Transverse colon (tissue), 4 donors: ENCODE data around the gene CARD6. TPM values are rescaled to one million over a fixed set of nuclear protein-coding genes. Genes with fewer than 3 reads are reported as not detected.
"Not testable (repeated sequence)": the region's sequence is repeated elsewhere in the genome, so short reads cannot be mapped to it uniquely, and the experiment has no call there.

ENCODE experiments used
- DNase-seq: peaks from one replicate; pipeline ENCODE4 v3.0.0-alpha.2; 2019
- H3K27ac ChIP-seq, 4 donors: fragments of 200-600 bp; sonication (generic); 2 replicates each; pipeline ENCODE4 v1.5.1; 2016 to 2018; ENCODE audit warnings: inconsistent platforms in 4 of 4
- H3K27me3 ChIP-seq: fragments of 200-600 bp; sonication (generic); 2 replicates; pipeline ENCODE4 v1.5.1; 2017; ENCODE audit warnings: inconsistent platforms
- H3K36me3 ChIP-seq, 4 donors: fragments of 200-600 bp; sonication (generic); 2 replicates each; pipeline ENCODE4 v1.5.1; 2017 to 2019; ENCODE audit warnings: inconsistent platforms in 4 of 4
- H3K4me1 ChIP-seq, 4 donors: fragments of 200-600 bp; sonication (generic); 2 replicates each; pipeline ENCODE4 v1.5.1; 2017 to 2020; ENCODE audit warnings: inconsistent platforms in 4 of 4
- H3K4me3 ChIP-seq, 4 donors: fragments of 200-600 bp; sonication (generic); 1 replicate in 1 of 4; 2 replicates in 3 of 4; pipeline versions ENCODE4 v1.5.1 to v1.6.1; 2017 to 2019; ENCODE audit warnings: inconsistent platforms in 4 of 4
- H3K9me3 ChIP-seq, 2 donors: fragments of 200-600 bp; sonication (generic); 2 replicates each; pipeline ENCODE4 v1.5.1; 2017 to 2019; ENCODE audit warnings: inconsistent platforms in 2 of 2
- CTCF ChIP-seq, 5 experiments: fragments of 200-600 bp in 3 of 5; fragments of 450-650 bp in 2 of 5; sonication (generic) in 3 of 5; IDR thresholded peaks; 1 replicate in 2 of 5; 2 replicates in 3 of 5; pipeline ENCODE4 v1.5.1; 2016 to 2017; ENCODE audit warnings: antibody characterized with exemption in 5 of 5, inconsistent platforms in 3 of 5, mild to moderate bottlenecking in 2 of 5, moderate library complexity in 1 of 5
- EP300 ChIP-seq: sonication (generic); formaldehyde crosslinking; IDR thresholded peaks from one replicate; pipeline ENCODE4 v1.6.1; 2017; ENCODE audit warnings: antibody characterized with exemption, low read depth
- POLR2A ChIP-seq: fragments of 450-650 bp; IDR thresholded peaks from one replicate; pipeline ENCODE4 v1.6.1; 2016; ENCODE audit warnings: antibody characterized with exemption, mild to moderate bottlenecking, moderate library complexity
- POLR2AphosphoS5 ChIP-seq, 3 donors: sonication (generic); formaldehyde crosslinking; IDR thresholded peaks; one replicate each; pipeline ENCODE4 v1.6.1; 2016; ENCODE audit warnings: antibody characterized with exemption in 3 of 3
- WGBS, 2 donors: methylation state at CpG; one replicate each; pipeline ENCODE4 v1.1.5; 2018; ENCODE audit warnings: low coverage in 1 of 2; 5-methylcytosine and 5-hydroxymethylcytosine counted together
- in situ Hi-C, 4 donors: fragments of 200-750 bp; cut with MboI; loops; one replicate each; pipeline versions ENCODE4 v1.15.0 to v1.15.1; 2017; ENCODE audit warnings: low sequenced_read_pairs in 3 of 4, low pct_ligation_motif_present in 1 of 4, low pct_unique_long_range_greater_than_20kb in 1 of 4
- intact Hi-C: fragments of 100-400 bp; cut with DNase I; formaldehyde crosslinking; loops from one replicate; pipeline ENCODE4 v1.15.1; 2023; ENCODE audit warnings: low total_unique reads
- total RNA-seq, 4 donors: library from RNA; depleted of rRNA; stranded (reverse); fragments of >200 nt; gene quantifications; one replicate each; pipeline ENCODE4 v1.1.0, GENCODE V29; 2016

Gene CARD6
- total RNA-seq: 1 to 10 TPM in 3 of 4 donors, under 1 TPM in 1; 0.60 to 4.4 (median 3.0) TPM

DNA sequence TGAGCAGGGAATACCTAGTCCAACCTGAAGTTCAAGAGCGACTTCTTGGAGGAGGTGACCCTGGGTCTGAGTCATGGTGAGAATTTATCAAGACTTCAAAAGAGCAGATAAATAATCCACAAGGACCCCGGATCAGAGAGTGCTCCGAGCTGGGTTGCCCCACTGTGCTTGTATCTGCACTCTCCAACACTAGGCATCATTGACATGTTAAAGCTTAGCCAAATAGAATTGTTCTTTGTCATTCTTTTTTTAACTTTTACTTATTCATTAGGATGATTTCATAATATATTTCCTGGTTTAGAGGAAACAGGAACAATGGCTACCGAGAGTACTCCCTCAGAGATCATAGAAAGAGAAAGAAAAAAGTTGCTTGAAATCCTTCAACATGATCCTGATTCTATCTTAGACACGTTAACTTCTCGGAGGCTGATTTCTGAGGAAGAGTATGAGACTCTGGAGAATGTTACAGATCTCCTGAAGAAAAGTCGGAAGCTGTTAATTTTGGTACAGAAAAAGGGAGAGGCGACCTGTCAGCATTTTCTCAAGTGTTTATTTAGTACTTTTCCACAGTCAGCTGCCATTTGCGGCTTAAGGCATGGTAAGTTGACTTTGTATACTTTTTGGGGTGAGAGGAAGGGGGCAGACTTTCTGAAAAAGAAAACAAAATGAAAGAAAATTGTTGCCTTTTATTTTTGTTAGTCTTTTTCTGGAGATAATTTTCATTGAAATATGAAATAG lies at the start of gene CARD6:
Gene CARD6, plus strand, starts transcription at position 300 of the 738 bp plus-strand sequence. Its CDS starts 16 bp downstream, at position 316.
- no peak for DNase-seq
- in situ Hi-C loops (no loop called here), intact Hi-C loops (no loop called here)
- H3K27ac ChIP-seq: peak within 1 kb of the TSS; percentile 58 to 74 (median 69)
- H3K27me3 ChIP-seq: peaks cover 8% of the 10 kb centered on the region
- H3K4me1 ChIP-seq: no peaks in the 10 kb centered on the region
- H3K36me3 ChIP-seq: no peaks in the 10 kb centered on the region
- no peak for TF ChIP-seq POLR2A
- no peak for TF ChIP-seq EP300
- no peak for TF ChIP-seq POLR2AphosphoS5 (IDR thresholded peaks at IDR 0.05)
- no peak for TF ChIP-seq CTCF (IDR thresholded peaks at IDR 0.05)
- WGBS, 2 donors: 44% methylated on average over 9 of the region's 9 CpGs
- H3K4me3 ChIP-seq: peak within 1 kb of the TSS in 3 of 4 donors; percentile 7 to 36 (median 16)
- H3K9me3 ChIP-seq: no peaks in the 10 kb centered on the region

- no peaks in the 10 kb centered on the region for H3K9me3 ChIP-seq
- peaks cover 0 to 5% (median 0%) of the 10 kb centered on the region in 4 donors for H3K36me3 ChIP-seq
- TF ChIP-seq POLR2A (no peak), CTCF (IDR thresholded peaks at IDR 0.05) (no peak), EP300 (no peak), POLR2AphosphoS5 (IDR thresholded peaks at IDR 0.05) (no peak)
- H3K4me1 ChIP-seq: peaks cover 10 to 66% (median 34%) of the 10 kb centered on the region in 4 donors
- H3K27me3 ChIP-seq: no peaks in the 10 kb centered on the region
- intact Hi-C loops (no loop called here), in situ Hi-C loops (no loop called here)
- H3K27ac ChIP-seq: peak overlapping the region in 2 of 4 donors; percentile 4 to 27
- no peak for DNase-seq
- 42 to 70% methylated on average over 3 of the region's 3 CpGs for WGBS, 2 donors
- no peak overlapping the region for H3K4me3 ChIP-seq
Observed at GRCh38 chr5:40791715-40792139, 49.4 kb upstream of the CARD6 start.

- H3K36me3 ChIP-seq, DNase-seq, in situ Hi-C loops, H3K4me3 ChIP-seq, H3K27ac ChIP-seq, intact Hi-C loops, H3K27me3 ChIP-seq, H3K9me3 ChIP-seq: not testable (repeated sequence)
- 93 to 94% methylated on average over 3 to 10 of the region's 10 CpGs for WGBS, 2 donors
- H3K4me1 ChIP-seq: peaks cover 14 to 70% (median 37%) of the 10 kb centered on the region in 4 donors
Observed at GRCh38 chr5:40792691-40793090, 48.5 kb upstream of the CARD6 start.

GRCh38 chr5:40794340-40794739 lies 46.8 kb upstream of the CARD6 start:
- H3K27me3 ChIP-seq, H3K4me3 ChIP-seq, DNase-seq, H3K9me3 ChIP-seq, intact Hi-C loops, in situ Hi-C loops, H3K27ac ChIP-seq, H3K36me3 ChIP-seq: not testable (repeated sequence)
- H3K4me1 ChIP-seq: peaks cover 14 to 69% (median 40%) of the 10 kb centered on the region in 4 donors

DNA sequence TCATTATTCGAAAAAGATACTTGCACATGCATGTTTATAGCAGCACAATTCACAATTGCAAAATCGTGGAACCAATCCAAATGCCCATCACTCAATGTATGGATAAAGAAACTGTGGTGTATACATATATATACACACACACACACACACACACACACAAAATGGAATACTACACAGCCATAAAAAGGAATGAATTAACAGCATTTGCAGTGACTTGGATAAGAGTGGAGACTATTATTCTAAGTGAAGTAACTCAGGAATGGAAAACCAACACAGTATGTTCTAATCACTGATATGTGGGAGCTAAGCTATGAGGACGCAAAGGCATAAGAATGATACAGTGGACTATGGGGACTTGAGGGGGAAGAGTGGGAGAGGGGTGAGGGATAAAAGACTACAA lies 46.3 kb upstream of the CARD6 start:
- DNase-seq, H3K9me3 ChIP-seq, in situ Hi-C loops, intact Hi-C loops, H3K36me3 ChIP-seq, H3K4me3 ChIP-seq, H3K27me3 ChIP-seq, H3K27ac ChIP-seq: not testable (repeated sequence)
- peaks cover 14 to 70% (median 41%) of the 10 kb centered on the region in 4 donors for H3K4me1 ChIP-seq
- 70 to 79% methylated on average over 2 to 3 of the region's 3 CpGs for WGBS, 2 donors
